H1 (cell line): ENCODE data around the gene DUSP18. TPM values are rescaled to one million over a fixed set of nuclear protein-coding genes. Genes with fewer than 3 reads are reported as not detected.

Experiments used
- ASH2L ChIP-seq: fragments of 200-600, 300-600 bp; sonication (generic); IDR thresholded peaks from one replicate; pipeline ENCODE4 v1.7.1; 2017; ENCODE audit warnings: low read length
- CEBPB ChIP-seq: IDR thresholded peaks from 2 replicates; pipeline ENCODE4 v1.6.1; 2012; ENCODE audit warnings: low read depth, low read length
- FOSL1 ChIP-seq: IDR thresholded peaks from 2 replicates; pipeline ENCODE4 v1.6.1; 2011; ENCODE audit warnings: mild to moderate bottlenecking, low read depth, low read length, moderate library complexity; ENCODE audit not compliant: insufficient read depth
- RXRA ChIP-seq: IDR thresholded peaks from 2 replicates; pipeline ENCODE4 v1.6.1; 2011; ENCODE audit warnings: low read depth, mild to moderate bottlenecking, low read length, moderate library complexity; ENCODE audit not compliant: insufficient read depth
- polyA plus RNA-seq, 7 experiments: library from polyadenylated mRNA; depleted of rRNA in 3 of 7; stranded (reverse) in 5 of 7; unstranded in 2 of 7; fragments of >200 nt in 5 of 7; fragments of 200-250 nt in 2 of 7; gene quantifications; 1 replicate in 5 of 7; 2 replicates in 1 of 7; 4 replicates in 1 of 7; pipeline versions ENCODE4 v1.2.1 to v1.2.3, GENCODE V29; 2011 to 2013; ENCODE audit warnings: missing spikeins in 2 of 7, mixed read lengths in 2 of 7
- total RNA-seq: library from RNA; stranded (reverse); fragmentation: NEBNext Ultra II Directional; extraction: Animal tissue kit (Norgen Biotek cat#: 25700); gene quantifications from 2 replicates; pipeline ENCODE4 v1.2.1, GENCODE V29; 2021

Gene DUSP18
- total and polyA plus RNA-seq, 2 of the 8 experiments (the other 6 are each of a cell fraction or from before 2014, with no cell fraction given): 2.6 to 7.3 TPM

- TF ChIP-seq RXRA (no peak), FOSL1 (no peak), ASH2L (no peak), CEBPB (no peak)
- TF ChIP-seq, all 59 proteins: peak for 0
Measured at GRCh38 chr22:30664798-30665197, 2.9 kb downstream of the DUSP18 start (continued).
